WTC11 (cell line): ENCODE data around the gene KRT79. TPM values are rescaled to one million over a fixed set of nuclear protein-coding genes. Genes with fewer than 3 reads are reported as not detected.

ENCODE experiments used
- ATAC-seq: fragments of 200-7000 bp; cut with Tn5 transposase; 2 replicates; pipeline ENCODE4 v1.10.0; 2021; ENCODE audit warnings: mild to moderate bottlenecking, moderate library complexity
- CTCF ChIA-PET: fragments of 300-600 bp; sonication (Branson Sonifier 250); formaldehyde crosslinking; loops from one replicate; lab custom pipeline; 2021; ENCODE audit warnings: antibody characterized with exemption; lab: Charles Lee
- POLR2A ChIA-PET: fragments of 350-600 bp; sonication (Branson Sonifier 250); formaldehyde crosslinking; loops from one replicate; lab custom pipeline; 2021; ENCODE audit warnings: antibody characterized with exemption; lab: Charles Lee
- DNase-seq: peaks from one replicate; pipeline ENCODE4 v3.0.0; 2021; ENCODE audit warnings: low spot score
- H3K27ac Mint-ChIP-seq: 2 replicates; pipeline ENCODE4 v1.8.0; 2021; ENCODE audit warnings: mixed read lengths
- H3K27me3 Mint-ChIP-seq: 2 replicates; pipeline ENCODE4 v1.8.0; 2021; ENCODE audit warnings: low read depth, mild to moderate bottlenecking, moderate library complexity, mixed read lengths
- H3K36me3 Mint-ChIP-seq: 2 replicates; pipeline ENCODE4 v1.8.0; 2021; ENCODE audit warnings: mixed read lengths
- H3K4me1 Mint-ChIP-seq: 2 replicates; pipeline ENCODE4 v1.8.0; 2022; ENCODE audit warnings: mixed read lengths
- H3K4me3 Mint-ChIP-seq: 2 replicates; pipeline ENCODE4 v1.8.0; 2021; ENCODE audit warnings: mild to moderate bottlenecking, moderate library complexity, mixed read lengths
- H3K9me3 Mint-ChIP-seq: 2 replicates; pipeline ENCODE4 v1.8.0; 2021; ENCODE audit warnings: mixed read lengths
- CREM ChIP-seq: sonication (generic); formaldehyde crosslinking; IDR thresholded peaks from 2 replicates; pipeline ENCODE4 v1.8.1; 2022; ENCODE audit warnings: mild to moderate bottlenecking, missing genetic modification reagents, moderate library complexity
- E2F1 ChIP-seq: sonication (generic); formaldehyde crosslinking; IDR thresholded peaks from 2 replicates; pipeline ENCODE4 v1.8.0; 2022; ENCODE audit warnings: mild to moderate bottlenecking, missing genetic modification reagents
- EMX1 ChIP-seq: fragments of 250-450 bp; sonication (Bioruptor Pico); IDR thresholded peaks from 2 replicates; pipeline ENCODE4 v1.8.0; 2021; ENCODE audit warnings: mild to moderate bottlenecking
- GTF2I ChIP-seq: fragments of 250-450 bp; sonication (Bioruptor Pico); conservative IDR thresholded peaks from 2 replicates; pipeline ENCODE4 v1.4.0; 2021; ENCODE audit warnings: mild to moderate bottlenecking
- NFYB ChIP-seq: sonication (generic); formaldehyde crosslinking; conservative IDR thresholded peaks from 2 replicates; pipeline ENCODE4 v1.8.0; 2022; ENCODE audit warnings: low read depth, missing genetic modification reagents
- NR1H2 ChIP-seq: sonication (generic); formaldehyde crosslinking; IDR thresholded peaks from 2 replicates; pipeline ENCODE4 v1.9.0; 2021; ENCODE audit warnings: mild to moderate bottlenecking, moderate library complexity, missing genetic modification reagents
- NR2C2 ChIP-seq: sonication (generic); formaldehyde crosslinking; IDR thresholded peaks from 2 replicates; pipeline ENCODE4 v1.8.0; 2022; ENCODE audit warnings: mild to moderate bottlenecking, missing genetic modification reagents
- OVOL2 ChIP-seq: fragments of 250-450 bp; sonication (Bioruptor Pico); IDR thresholded peaks from 2 replicates; pipeline ENCODE4 v1.9.0; 2021; ENCODE audit warnings: mild to moderate bottlenecking, borderline replicate concordance
- PREB ChIP-seq: sonication (generic); formaldehyde crosslinking; IDR thresholded peaks from 2 replicates; pipeline ENCODE4 v1.8.1; 2022; ENCODE audit warnings: mild to moderate bottlenecking, missing genetic modification reagents, moderate library complexity, borderline replicate concordance
- PRRX2 ChIP-seq: fragments of 250-450 bp; sonication (Bioruptor Pico); IDR thresholded peaks from 2 replicates; pipeline ENCODE4 v1.8.0; 2021; ENCODE audit warnings: mild to moderate bottlenecking
- RORB ChIP-seq: fragments of 250-450 bp; sonication (Bioruptor Pico); IDR thresholded peaks from 2 replicates; pipeline ENCODE4 v1.9.0; 2021; ENCODE audit warnings: mild to moderate bottlenecking
- TCF7 ChIP-seq: sonication (generic); formaldehyde crosslinking; IDR thresholded peaks from 2 replicates; pipeline ENCODE4 v1.8.0; 2022; ENCODE audit warnings: mild to moderate bottlenecking, low read depth, missing genetic modification reagents, moderate library complexity
- TEAD1 ChIP-seq: sonication (generic); formaldehyde crosslinking; IDR thresholded peaks from 2 replicates; pipeline ENCODE4 v1.8.0; 2022; ENCODE audit warnings: mild to moderate bottlenecking, missing genetic modification reagents
- USF2 ChIP-seq: sonication (generic); formaldehyde crosslinking; IDR thresholded peaks from 2 replicates; pipeline ENCODE4 v1.8.1; 2023; ENCODE audit warnings: mild to moderate bottlenecking, missing genetic modification reagents, moderate library complexity
- ZBTB43 ChIP-seq: sonication (generic); formaldehyde crosslinking; IDR thresholded peaks from 2 replicates; pipeline ENCODE4 v1.8.1; 2023; ENCODE audit warnings: mild to moderate bottlenecking, missing genetic modification reagents
- ZNF121 ChIP-seq: sonication (generic); formaldehyde crosslinking; IDR thresholded peaks from 2 replicates; pipeline ENCODE4 v1.8.0; 2023; ENCODE audit warnings: missing genetic modification reagents
- ZNF232 ChIP-seq: sonication (generic); formaldehyde crosslinking; IDR thresholded peaks from 2 replicates; pipeline ENCODE4 v1.8.0; 2022; ENCODE audit warnings: mild to moderate bottlenecking, missing genetic modification reagents
- ZNF263 ChIP-seq: sonication (generic); formaldehyde crosslinking; IDR thresholded peaks from 2 replicates; pipeline ENCODE4 v1.8.1; 2022; ENCODE audit warnings: low read depth, mild to moderate bottlenecking, moderate library complexity, missing genetic modification reagents
- ZNF425 ChIP-seq: fragments of 250-450 bp; sonication (Bioruptor Pico); conservative IDR thresholded peaks from 2 replicates; pipeline ENCODE4 v1.9.0; 2021; ENCODE audit warnings: mild to moderate bottlenecking
- ZNF512 ChIP-seq: sonication (generic); formaldehyde crosslinking; IDR thresholded peaks from 2 replicates; pipeline ENCODE4 v1.8.1; 2022; ENCODE audit warnings: missing genetic modification reagents, borderline replicate concordance
- ZNF532 ChIP-seq: fragments of 250-450 bp; sonication (Bioruptor Pico); IDR thresholded peaks from 2 replicates; pipeline ENCODE4 v1.9.0; 2021; ENCODE audit warnings: mild to moderate bottlenecking, borderline replicate concordance
- ZSCAN18 ChIP-seq: fragments of 250-450 bp; sonication (Bioruptor Pico); IDR thresholded peaks from 2 replicates; pipeline ENCODE4 v2.1.2; 2022; ENCODE audit warnings: mild to moderate bottlenecking, moderate library complexity
- total RNA-seq: library from RNA; stranded (reverse); gene quantifications from 3 replicates; pipeline ENCODE4 v1.2.3, GENCODE V29; 2021

Gene KRT79
- total RNA-seq, 1 experiment from 2014 or later = not detected

- TF ChIP-seq OVOL2 (CRISPR knock-in tag) (no peak), EMX1 (CRISPR knock-in tag) (no peak), ZNF425 (CRISPR knock-in tag) (no peak), NR2C2 (CRISPR knock-in tag) (no peak), NFYB (CRISPR knock-in tag) (no peak), ZSCAN18 (CRISPR knock-in tag) (no peak)
- TF ChIP-seq, all 79 proteins: peak for 0
Measured at GRCh38 chr12:52806169-52806811, 27.8 kb downstream of the KRT79 start (continued).

- H3K4me1 Mint-ChIP-seq = peaks cover 34% of the 10 kb centered on the region
- H3K27me3 Mint-ChIP-seq = peaks cover 2% of the 10 kb centered on the region; the same call in 1 of the 2 replicates
- no peaks in the 10 kb centered on the region for H3K36me3 Mint-ChIP-seq
- CTCF ChIA-PET = interaction anchor here (0.5 to 2.7 kb wide), 11 partner anchors 15 to 634 kb away, joined by 3 to 19 read pairs (median 4); no protein-coding TSS in a partner anchor
- no peak overlapping the region for H3K27ac Mint-ChIP-seq
- no peak overlapping the region for H3K4me3 Mint-ChIP-seq
- ATAC-seq (no peak), DNase-seq (no peak)
- H3K9me3 Mint-ChIP-seq = no peaks in the 10 kb centered on the region
- POLR2A ChIA-PET = interaction anchor here (0.6 to 1.1 kb wide), 2 partner anchors 13 to 17 kb away, joined by 3 to 4 read pairs; no protein-coding TSS in a partner anchor
- TF ChIP-seq TCF7 = no peak
- TF ChIP-seq ZNF512 = no peak
- TF ChIP-seq CREM (CRISPR knock-in tag) = no peak
- TF ChIP-seq E2F1 (CRISPR knock-in tag) = no peak
- TF ChIP-seq ZNF532 (CRISPR knock-in tag) = no peak
- TF ChIP-seq ZNF121 (CRISPR knock-in tag) = no peak
- no peak for TF ChIP-seq NR1H2 (CRISPR knock-in tag)
- TF ChIP-seq PREB (CRISPR knock-in tag) = no peak
- TF ChIP-seq PRRX2 (CRISPR knock-in tag) = no peak
- no peak for TF ChIP-seq RORB (CRISPR knock-in tag)
- no peak for TF ChIP-seq GTF2I (CRISPR knock-in tag)
- TF ChIP-seq ZBTB43 (CRISPR knock-in tag) = no peak
- TF ChIP-seq ZNF263 (CRISPR knock-in tag) = no peak
- TF ChIP-seq TEAD1 (CRISPR knock-in tag) = no peak
- TF ChIP-seq ZNF232 (CRISPR knock-in tag) = no peak
- no peak for TF ChIP-seq USF2 (CRISPR knock-in tag)
Measured at GRCh38 chr12:52805739-52806138, 28.4 kb downstream of the KRT79 start.
